Measurements from ENCODE around the gene PNP.

GRCh38 chr14:20446889-20447288 lies 22.3 kb upstream of the PNP start:
- TF ChIP-seq EZH2 (IDR thresholded peaks at IDR 0.05; ENCODE audit: insufficient read depth, poor library complexity, severe bottlenecking): no peak
- TF ChIP-seq EZH2phosphoT487 (IDR thresholded peaks at IDR 0.05; ENCODE audit: insufficient read depth, low read depth): no peak
